PC-9 (cell line): ENCODE results near the gene STAU1. TPM values are rescaled to one million over a fixed set of nuclear protein-coding genes. Genes with fewer than 3 reads are reported as not detected.

ENCODE experiments used
- BruUV-seq: library from RNA; stranded (reverse); fragments of 400-500 nt; replicated peaks from 2 replicates; lab custom pipeline; 2021; lab: Mats Ljungman, UMichigan
- CTCF ChIA-PET: fragments of 300-600 bp; sonication (Branson Sonifier 250); formaldehyde crosslinking; loops from one replicate; lab custom pipeline; 2022; ENCODE audit warnings: antibody characterized with exemption; lab: Charles Lee
- POLR2A ChIA-PET: fragments of 300-600 bp; sonication (Branson Sonifier 250); formaldehyde crosslinking; loops from one replicate; lab custom pipeline; 2022; ENCODE audit warnings: antibody characterized with exemption; ENCODE audit not compliant: unreplicated experiment; lab: Charles Lee
- DNase-seq, 2 experiments: peaks; one replicate each; pipeline versions ENCODE4 v3.0.0 to v3.0.0-alpha.2; 2015 to 2022; ENCODE audit warnings: mixed read lengths in 1 of 2
- H2AFZ ChIP-seq: fragments of 200-600 bp; sonication (generic); 2 replicates; pipeline ENCODE4 v1.8.1; 2017; ENCODE audit warnings: antibody characterized with exemption
- H3F3A ChIP-seq: fragments of 200-600 bp; sonication (generic); 2 replicates; pipeline ENCODE4 v1.8.1; 2017; ENCODE audit warnings: antibody characterized with exemption, mild to moderate bottlenecking, low read depth; ENCODE audit not compliant: insufficient read depth
- H3K27ac ChIP-seq: fragments of 200-600 bp; sonication (generic); 2 replicates; pipeline ENCODE4 v1.6.1; 2016; ENCODE audit warnings: mixed run types
- H3K27me3 ChIP-seq: fragments of 200-600 bp; sonication (generic); 2 replicates; pipeline ENCODE4 v1.6.1; 2016; ENCODE audit warnings: low read depth, mixed run types; ENCODE audit not compliant: insufficient read depth
- H3K36me3 ChIP-seq: fragments of 200-600 bp; sonication (generic); 2 replicates; pipeline ENCODE4 v1.6.1; 2016; ENCODE audit warnings: low read depth, mixed run types
- H3K4me1 ChIP-seq: fragments of 200-600 bp; sonication (generic); replicated peaks from 2 replicates; pipeline ENCODE4 v1.6.1; 2016; ENCODE audit warnings: mixed run types; ENCODE audit not compliant: insufficient read depth
- H3K4me2 ChIP-seq: fragments of 200-600 bp; sonication (generic); 2 replicates; pipeline ENCODE4 v1.6.1; 2017; ENCODE audit warnings: mixed run types
- H3K4me3 ChIP-seq: fragments of 200-600 bp; sonication (generic); 2 replicates; pipeline ENCODE4 v1.6.1; 2016; ENCODE audit warnings: mixed run types
- H3K79me2 ChIP-seq: fragments of 200-600 bp; sonication (generic); 2 replicates; pipeline ENCODE4 v1.6.1; 2017; ENCODE audit warnings: low read depth, mixed run types
- H3K9me2 ChIP-seq: fragments of 200-600 bp; sonication (generic); 2 replicates; pipeline ENCODE4 v1.8.1; 2017; ENCODE audit warnings: mild to moderate bottlenecking; ENCODE audit not compliant: insufficient read depth
- H3K9me3 ChIP-seq: fragments of 200-600 bp; sonication (generic); 2 replicates; pipeline ENCODE4 v1.8.1; 2016; ENCODE audit warnings: low read depth; ENCODE audit not compliant: insufficient read depth
- H4K20me1 ChIP-seq: fragments of 200-600 bp; sonication (generic); 2 replicates; pipeline ENCODE4 v1.8.1; 2017; ENCODE audit not compliant: insufficient read depth
- CTCF ChIP-seq: fragments of 200-600 bp; sonication (generic); conservative IDR thresholded peaks from 2 replicates; pipeline ENCODE4 v1.6.1; 2017; ENCODE audit warnings: mixed run types, antibody characterized with exemption, mild to moderate bottlenecking, moderate library complexity
- EZH2 ChIP-seq: fragments of 200-600 bp; sonication (generic); IDR thresholded peaks from 2 replicates; pipeline ENCODE4 v1.8.0; 2017; ENCODE audit warnings: antibody characterized with exemption, low read depth
- intact Hi-C: fragments of 100-400 bp; cut with micrococcal nuclease; formaldehyde crosslinking; loops from one replicate; pipeline ENCODE4 v1.10.0; 2022; ENCODE audit not compliant: unreplicated experiment
- total RNA-seq: library from RNA; stranded (reverse); gene quantifications from 2 replicates; pipeline ENCODE4 v1.2.3, GENCODE V29; 2021

The STAU1 gene
- total RNA-seq, 1 experiment from 2014 or later, result 153 TPM

- no peaks in the 10 kb centered on the region for H3K4me1 ChIP-seq
- H3F3A ChIP-seq, result no peaks in the 10 kb centered on the region; the same call in 1 of the 2 replicates
- H3K36me3 ChIP-seq, result peaks cover 39% of the 10 kb centered on the region
- no peak overlapping the region for H3K27ac ChIP-seq
- DNase-seq, result no peak
- CTCF ChIA-PET, result no interaction called here
- H3K27me3 ChIP-seq, result no peaks in the 10 kb centered on the region
- no peak overlapping the region for H2AFZ ChIP-seq
- H3K4me3 ChIP-seq, result no peak overlapping the region
- H3K79me2 ChIP-seq, result no peaks in the 10 kb centered on the region
- no peak overlapping the region for H3K4me2 ChIP-seq
- H3K9me3 ChIP-seq, result no peaks in the 10 kb centered on the region
- no peak for TF ChIP-seq EZH2
- no peak for TF ChIP-seq CTCF
- no TSS peak for BruUV-seq
- intact Hi-C loops, result no loop called here
- no peaks in the 10 kb centered on the region for H3K9me2 ChIP-seq
- H4K20me1 ChIP-seq, result peaks cover 4% of the 10 kb centered on the region; the same call in 1 of the 2 replicates
- POLR2A ChIA-PET, result no interaction called here
Observed at GRCh38 chr20:49234831-49235230, 46.7 kb upstream of the STAU1 start.

GRCh38 chr20:49233226-49233625 lies 45.1 kb upstream of the STAU1 start:
- Histone ChIP-seq H3K27me3 (no peaks in the 10 kb centered on the region), H2AFZ (no peak overlapping the region), H3K4me3 (no peak overlapping the region), H4K20me1 (no peaks in the 10 kb centered on the region; the same call in 1 of the 2 replicates), H3K27ac (no peak overlapping the region), H3K36me3 (peaks cover 33% of the 10 kb centered on the region), H3K4me2 (no peak overlapping the region), H3K9me2 (no peaks in the 10 kb centered on the region), H3K9me3 (no peaks in the 10 kb centered on the region), H3K79me2 (no peaks in the 10 kb centered on the region), H3K4me1 (no peaks in the 10 kb centered on the region), H3F3A (no peaks in the 10 kb centered on the region)
- no peak for DNase-seq
- TF ChIP-seq EZH2 (no peak), CTCF (no peak)
- ChIA-PET CTCF (interaction anchor here (0.6 kb wide), 1 partner anchor 151 kb away, joined by 3 read pairs; no protein-coding TSS in a partner anchor), POLR2A (no interaction called here)
- no TSS peak for BruUV-seq
- intact Hi-C loops, result no loop called here

- no peak overlapping the region for H3K4me2 ChIP-seq
- TF ChIP-seq CTCF (no peak), EZH2 (no peak)
- H4K20me1 ChIP-seq, result no peaks in the 10 kb centered on the region; the same call in 1 of the 2 replicates
- POLR2A ChIA-PET, result no interaction called here
- no peak overlapping the region for H2AFZ ChIP-seq
- no peaks in the 10 kb centered on the region for H3K27me3 ChIP-seq
- no peaks in the 10 kb centered on the region for H3K9me3 ChIP-seq
- intact Hi-C loops, result no loop called here
- BruUV-seq, result TSS peak; percentile 4
- H3K4me1 ChIP-seq, result no peaks in the 10 kb centered on the region
- no peak overlapping the region for H3K4me3 ChIP-seq
- no peak overlapping the region for H3K27ac ChIP-seq
- H3F3A ChIP-seq, result no peaks in the 10 kb centered on the region
- no peak for DNase-seq
- peaks cover 35% of the 10 kb centered on the region for H3K36me3 ChIP-seq
- CTCF ChIA-PET, result no interaction called here
- H3K9me2 ChIP-seq, result no peaks in the 10 kb centered on the region
- no peaks in the 10 kb centered on the region for H3K79me2 ChIP-seq
Observed at GRCh38 chr20:49231471-49231870, 43.3 kb upstream of the STAU1 start.
